Measurements from ENCODE around the gene BCL2L2. TPM values are rescaled to one million over a fixed set of nuclear protein-coding genes. Genes with fewer than 3 reads are reported as not detected.

The BCL2L2 gene
- total RNA-seq, 1 experiment from 2014 or later = 18.3 TPM

DNA sequence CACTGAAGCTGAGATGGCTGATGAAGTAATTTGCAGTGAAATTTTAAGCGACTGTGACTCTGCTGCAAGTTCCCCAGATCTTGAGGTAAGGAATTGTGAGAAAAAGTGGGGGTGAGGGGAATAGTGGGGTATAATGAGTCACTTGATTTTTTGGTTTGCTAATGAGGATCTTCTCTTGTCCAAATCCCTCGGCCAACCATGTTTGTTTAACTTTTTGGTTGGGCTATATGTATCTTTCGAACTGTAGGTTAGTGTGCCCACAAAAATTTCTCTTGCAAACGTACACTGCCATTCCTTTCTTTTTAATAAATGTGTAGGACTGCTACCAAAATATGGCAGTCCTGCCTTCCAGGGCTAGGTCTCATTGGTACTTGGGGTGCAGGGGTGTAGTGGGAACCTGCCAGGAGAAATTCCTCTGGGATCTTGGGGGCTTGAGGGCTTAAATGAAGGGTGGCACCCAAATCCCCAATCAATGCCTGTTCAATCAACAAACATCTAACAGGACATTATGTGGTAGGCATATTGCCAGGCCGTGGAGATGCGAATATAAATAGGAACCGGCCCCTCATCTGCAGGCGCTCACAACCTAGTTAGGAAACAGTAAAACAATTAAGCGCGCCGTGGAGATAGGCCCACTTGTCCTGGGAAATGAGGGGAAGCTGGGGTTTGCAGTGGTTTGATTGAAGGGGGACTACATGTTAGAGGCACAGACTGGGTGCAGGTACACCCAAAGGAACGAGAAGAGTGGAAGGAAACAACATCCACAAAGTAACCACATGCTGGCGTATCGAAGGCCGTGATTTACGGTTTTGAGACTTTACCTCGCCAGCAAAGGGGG is 13.3 kb downstream of the BCL2L2 start:
- no peak for DNase-seq
- H3K27me3 ChIP-seq (ENCODE audit: low read length) = no peaks in the 10 kb centered on the region
- H3K4me1 ChIP-seq (ENCODE audit: low read length) = peaks cover 34% of the 10 kb centered on the region
- H2AFZ ChIP-seq (ENCODE audit: low read length) = 0 out of 2 replicates have a peak overlapping the region, but pooled peaks have one; percentile 8
- peak overlapping the region; percentile 69 for H3K4me3 ChIP-seq (ENCODE audit: low read length)
- H3K4me2 ChIP-seq (ENCODE audit: low read depth, low read length, poor library complexity, severe bottlenecking) = peak overlapping the region; percentile 83
- H3K79me2 ChIP-seq (ENCODE audit: low read length) = peaks cover 30% of the 10 kb centered on the region
- H3K27ac ChIP-seq (ENCODE audit: low read length) = peak overlapping the region; percentile 55
- peak overlapping the region; percentile 71 for H3K9ac ChIP-seq (ENCODE audit: low read length)
- no peaks in the 10 kb centered on the region for H3K9me2 ChIP-seq (replicated peaks; ENCODE audit: insufficient read depth, low read length)
- H4K20me1 ChIP-seq (ENCODE audit: insufficient read depth, low read depth, low read length) = peaks cover 6% of the 10 kb centered on the region; the same call in 1 of the 2 replicates
- H3K9me3 ChIP-seq (ENCODE audit: low read length) = no peaks in the 10 kb centered on the region
- H3K36me3 ChIP-seq (ENCODE audit: insufficient read depth, low read length) = peaks cover 26% of the 10 kb centered on the region

GRCh38 chr14:23320584-23321571 is 14.2 kb downstream of the BCL2L2 start, which contains the start of gene PABPN1:
PABPN1 (plus strand) TSS chr14:23321457; CDS start chr14:23321470, 13 bp downstream.
- Histone ChIP-seq H3K36me3 (ENCODE audit: insufficient read depth, low read length) (peaks cover 28% of the 10 kb centered on the region), H3K4me1 (ENCODE audit: low read length) (peaks cover 34% of the 10 kb centered on the region), H3K9ac (ENCODE audit: low read length) (peak within 1 kb of the TSS; percentile 92), H3K9me2 (replicated peaks; ENCODE audit: insufficient read depth, low read length) (no peaks in the 10 kb centered on the region), H2AFZ (ENCODE audit: low read length) (0 out of 2 replicates have a peak within 1 kb of the TSS, but pooled peaks have one; percentile 8), H3K9me3 (ENCODE audit: low read length) (no peaks in the 10 kb centered on the region), H4K20me1 (ENCODE audit: insufficient read depth, low read depth, low read length) (peaks cover 6% of the 10 kb centered on the region; the same call in 1 of the 2 replicates), H3K4me3 (ENCODE audit: low read length) (peak within 1 kb of the TSS; percentile 86), H3K79me2 (ENCODE audit: low read length) (peaks cover 30% of the 10 kb centered on the region), H3K4me2 (ENCODE audit: low read depth, low read length, poor library complexity, severe bottlenecking) (peak within 1 kb of the TSS; percentile 85), H3K27me3 (ENCODE audit: low read length) (no peaks in the 10 kb centered on the region), H3K27ac (ENCODE audit: low read length) (peak within 1 kb of the TSS; percentile 59)
- DNase-seq = peak; percentile 100

DNA sequence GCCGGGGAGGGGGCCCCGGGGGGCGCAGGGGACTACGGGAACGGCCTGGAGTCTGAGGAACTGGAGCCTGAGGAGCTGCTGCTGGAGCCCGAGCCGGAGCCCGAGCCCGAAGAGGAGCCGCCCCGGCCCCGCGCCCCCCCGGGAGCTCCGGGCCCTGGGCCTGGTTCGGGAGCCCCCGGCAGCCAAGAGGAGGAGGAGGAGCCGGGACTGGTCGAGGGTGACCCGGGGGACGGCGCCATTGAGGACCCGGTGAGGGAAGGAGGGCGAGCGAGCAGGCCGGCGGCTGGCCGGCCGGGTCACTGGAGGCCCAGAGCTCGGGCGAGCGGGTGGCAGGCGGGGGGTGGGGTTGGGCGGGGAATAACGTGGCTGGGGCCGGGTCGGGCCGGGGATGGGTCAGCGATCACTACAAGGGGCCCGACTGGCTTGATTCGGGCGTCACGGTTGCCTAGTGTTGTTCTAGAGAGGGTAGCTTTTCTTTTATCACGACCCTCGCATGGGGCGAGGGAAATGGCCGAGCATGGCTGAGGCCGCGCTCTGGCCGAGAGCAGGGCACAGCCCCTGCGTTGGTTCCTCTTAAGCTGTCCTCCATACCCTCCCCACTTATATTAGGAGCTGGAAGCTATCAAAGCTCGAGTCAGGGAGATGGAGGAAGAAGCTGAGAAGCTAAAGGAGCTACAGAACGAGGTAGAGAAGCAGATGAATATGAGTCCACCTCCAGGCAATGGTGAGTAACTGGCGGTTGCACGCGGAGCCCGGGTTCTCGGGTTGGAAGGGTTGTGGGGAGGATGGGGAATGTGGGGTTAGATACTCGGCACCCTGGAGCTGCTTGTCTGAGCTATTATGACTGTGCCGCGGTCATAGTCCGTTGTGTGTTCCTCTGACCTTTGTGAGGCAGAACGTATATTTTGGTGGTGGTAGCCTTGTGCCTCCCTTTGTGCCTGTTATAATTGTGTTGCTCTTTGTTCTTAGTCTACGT is 15.2 kb downstream of the BCL2L2 start:
- peak overlapping the region; percentile 85 for H3K4me2 ChIP-seq (ENCODE audit: low read depth, low read length, poor library complexity, severe bottlenecking)
- H3K4me3 ChIP-seq (ENCODE audit: low read length) = peak overlapping the region; percentile 86
- peak overlapping the region; percentile 59 for H3K27ac ChIP-seq (ENCODE audit: low read length)
- H3K36me3 ChIP-seq (ENCODE audit: insufficient read depth, low read length) = peaks cover 28% of the 10 kb centered on the region
- peaks cover 30% of the 10 kb centered on the region for H3K79me2 ChIP-seq (ENCODE audit: low read length)
- H2AFZ ChIP-seq (ENCODE audit: low read length) = no peak overlapping the region
- peaks cover 34% of the 10 kb centered on the region for H3K4me1 ChIP-seq (ENCODE audit: low read length)
- no peaks in the 10 kb centered on the region for H3K9me3 ChIP-seq (ENCODE audit: low read length)
- peaks cover 6% of the 10 kb centered on the region; the same call in 1 of the 2 replicates for H4K20me1 ChIP-seq (ENCODE audit: insufficient read depth, low read depth, low read length)
- peak overlapping the region; percentile 92 for H3K9ac ChIP-seq (ENCODE audit: low read length)
- no peaks in the 10 kb centered on the region for H3K27me3 ChIP-seq (ENCODE audit: low read length)
- no peaks in the 10 kb centered on the region for H3K9me2 ChIP-seq (replicated peaks; ENCODE audit: insufficient read depth, low read length)
- DNase-seq = peak; percentile 83

- no peaks in the 10 kb centered on the region for H3K27me3 ChIP-seq (ENCODE audit: low read length)
- no peak overlapping the region for H2AFZ ChIP-seq (ENCODE audit: low read length)
- peak overlapping the region; percentile 85 for H3K4me2 ChIP-seq (ENCODE audit: low read depth, low read length, poor library complexity, severe bottlenecking)
- H3K9ac ChIP-seq (ENCODE audit: low read length) = peak overlapping the region; percentile 92
- H3K4me1 ChIP-seq (ENCODE audit: low read length) = peaks cover 34% of the 10 kb centered on the region
- no peak for DNase-seq
- H3K4me3 ChIP-seq (ENCODE audit: low read length) = peak overlapping the region; percentile 86
- H4K20me1 ChIP-seq (ENCODE audit: insufficient read depth, low read depth, low read length) = peaks cover 6% of the 10 kb centered on the region; the same call in 1 of the 2 replicates
- peaks cover 28% of the 10 kb centered on the region for H3K36me3 ChIP-seq (ENCODE audit: insufficient read depth, low read length)
- no peaks in the 10 kb centered on the region for H3K9me3 ChIP-seq (ENCODE audit: low read length)
- peaks cover 30% of the 10 kb centered on the region for H3K79me2 ChIP-seq (ENCODE audit: low read length)
- H3K9me2 ChIP-seq (replicated peaks; ENCODE audit: insufficient read depth, low read length) = no peaks in the 10 kb centered on the region
- H3K27ac ChIP-seq (ENCODE audit: low read length) = peak overlapping the region; percentile 59
These were observed 16.2 kb downstream of the BCL2L2 start for GRCh38 chr14:23322568-23323517.

DNA sequence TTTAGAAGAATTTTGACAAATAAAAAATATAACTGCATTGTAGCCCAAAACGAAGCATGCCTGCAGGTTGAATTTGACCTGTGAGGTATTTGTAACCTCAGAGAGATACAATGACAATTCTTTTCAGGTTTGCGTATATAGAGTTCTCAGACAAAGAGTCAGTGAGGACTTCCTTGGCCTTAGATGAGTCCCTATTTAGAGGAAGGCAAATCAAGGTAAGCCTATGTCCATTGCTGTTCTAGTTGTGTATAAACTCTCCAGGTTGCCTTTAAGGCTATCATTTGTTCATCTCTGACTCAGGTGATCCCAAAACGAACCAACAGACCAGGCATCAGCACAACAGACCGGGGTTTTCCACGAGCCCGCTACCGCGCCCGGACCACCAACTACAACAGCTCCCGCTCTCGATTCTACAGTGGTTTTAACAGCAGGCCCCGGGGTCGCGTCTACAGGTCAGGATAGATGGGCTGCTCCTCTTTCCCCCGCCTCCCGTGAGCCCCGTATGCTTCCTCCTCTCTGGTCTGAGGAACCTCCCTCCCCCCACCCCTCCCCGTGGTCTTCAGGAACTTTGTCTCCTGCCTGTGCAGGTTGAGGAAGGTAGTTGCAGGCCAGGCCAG is 17.3 kb downstream of the BCL2L2 start:
- Histone ChIP-seq H3K36me3 (ENCODE audit: insufficient read depth, low read length) (peaks cover 28% of the 10 kb centered on the region), H3K9me3 (ENCODE audit: low read length) (no peaks in the 10 kb centered on the region), H3K4me2 (ENCODE audit: low read depth, low read length, poor library complexity, severe bottlenecking) (peak overlapping the region; percentile 85), H3K27ac (ENCODE audit: low read length) (no peak overlapping the region; the same call in 1 of the 2 replicates), H4K20me1 (ENCODE audit: insufficient read depth, low read depth, low read length) (peaks cover 6% of the 10 kb centered on the region; the same call in 1 of the 2 replicates), H3K27me3 (ENCODE audit: low read length) (no peaks in the 10 kb centered on the region), H3K9me2 (replicated peaks; ENCODE audit: insufficient read depth, low read length) (no peaks in the 10 kb centered on the region), H3K9ac (ENCODE audit: low read length) (no peak overlapping the region), H2AFZ (ENCODE audit: low read length) (no peak overlapping the region), H3K4me1 (ENCODE audit: low read length) (peaks cover 34% of the 10 kb centered on the region), H3K4me3 (ENCODE audit: low read length) (no peak overlapping the region), H3K79me2 (ENCODE audit: low read length) (peaks cover 30% of the 10 kb centered on the region)
- no peak for DNase-seq

DNA sequence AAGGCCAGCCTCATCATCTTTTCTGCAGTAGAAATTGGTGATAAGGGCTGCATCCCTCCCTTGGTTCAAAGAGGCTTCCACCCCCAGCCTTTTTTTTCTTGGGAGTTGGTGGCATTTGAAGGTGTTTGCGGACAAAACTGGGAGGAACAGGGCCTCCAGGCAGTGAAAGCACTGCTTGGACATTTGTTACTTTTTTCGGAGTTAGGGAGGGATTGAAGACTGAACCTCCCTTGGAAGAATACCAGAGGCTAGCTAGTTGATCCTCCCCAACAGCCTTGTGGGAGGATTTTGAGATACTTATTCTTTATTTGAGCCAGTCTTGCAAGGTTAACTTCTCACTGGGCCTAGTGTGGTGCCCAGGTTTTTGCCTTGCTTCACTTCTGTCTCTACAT is 17.8 kb downstream of the BCL2L2 start:
- Histone ChIP-seq H3K36me3 (ENCODE audit: insufficient read depth, low read length) (peaks cover 28% of the 10 kb centered on the region), H3K79me2 (ENCODE audit: low read length) (peaks cover 30% of the 10 kb centered on the region), H3K27ac (ENCODE audit: low read length) (no peak overlapping the region), H3K9me3 (ENCODE audit: low read length) (no peaks in the 10 kb centered on the region), H2AFZ (ENCODE audit: low read length) (no peak overlapping the region), H3K4me2 (ENCODE audit: low read depth, low read length, poor library complexity, severe bottlenecking) (no peak overlapping the region), H3K27me3 (ENCODE audit: low read length) (no peaks in the 10 kb centered on the region), H3K9me2 (replicated peaks; ENCODE audit: insufficient read depth, low read length) (no peaks in the 10 kb centered on the region), H3K9ac (ENCODE audit: low read length) (no peak overlapping the region), H4K20me1 (ENCODE audit: insufficient read depth, low read depth, low read length) (peaks cover 6% of the 10 kb centered on the region; the same call in 1 of the 2 replicates), H3K4me3 (ENCODE audit: low read length) (no peak overlapping the region), H3K4me1 (ENCODE audit: low read length) (peaks cover 34% of the 10 kb centered on the region)
- no peak for DNase-seq

All from Karpas-422 (cell line).